ENCODE results near the gene LRRC15. TPM values are rescaled to one million over a fixed set of nuclear protein-coding genes. Genes with fewer than 3 reads are reported as not detected.

Gene LRRC15
- total and polyA plus RNA-seq, 2 experiments from 2014 or later = 0.05 to 0.14 TPM

- ATAC-seq (no peak), DNase-seq (ENCODE audit: low spot score) (no peak)
- Histone ChIP-seq H3K79me2 (replicated peaks; ENCODE audit: insufficient read depth) (no peaks in the 10 kb centered on the region), H3K4me3 (no peak overlapping the region), H2AFZ (peak overlapping the region; percentile 18; the same call in 1 of the 2 replicates), H3K4me1 (ENCODE audit: insufficient read depth) (peaks cover 47% of the 10 kb centered on the region), H3K27me3 (ENCODE audit: insufficient read depth) (peaks cover 9% of the 10 kb centered on the region; the same call in 1 of the 2 replicates), H3K4me2 (no peak overlapping the region), H3F3A (replicated peaks; ENCODE audit: low read depth) (peaks cover 6% of the 10 kb centered on the region; the same call in 1 of the 2 replicates), H3K9me2 (ENCODE audit: insufficient read depth) (no peaks in the 10 kb centered on the region), H4K20me1 (replicated peaks; ENCODE audit: insufficient read depth) (no peaks in the 10 kb centered on the region), H3K27ac (ENCODE audit: low read depth) (no peak overlapping the region), H3K36me3 (ENCODE audit: insufficient read depth) (no peaks in the 10 kb centered on the region)
- peaks cover 28% of the 10 kb centered on the region for H3K27me3 Mint-ChIP-seq (ENCODE audit: insufficient read depth, low read depth, poor library complexity)
- no peaks in the 10 kb centered on the region for H3K36me3 Mint-ChIP-seq (ENCODE audit: low read depth)
- no peak for TF ChIP-seq ZNF331 (CRISPR knock-in tag; IDR thresholded peaks at IDR 0.05; ENCODE audit: low read depth)
- no peak for TF ChIP-seq STAT1 (IDR thresholded peaks at IDR 0.05; ENCODE audit: unreplicated experiment)
- TF ChIP-seq REST (IDR thresholded peaks at IDR 0.05; ENCODE audit: unreplicated experiment) = no peak
- no peak for TF ChIP-seq EZH2 (IDR thresholded peaks at IDR 0.05; ENCODE audit: low read depth, unreplicated experiment)
- TF ChIP-seq ZNF114 (CRISPR knock-in tag; IDR thresholded peaks at IDR 0.05) = no peak
- no peak for TF ChIP-seq CTCF (conservative IDR thresholded peaks at IDR 0.05; ENCODE audit: low read depth in 2 of 2)
- no peak for TF ChIP-seq NANOG (IDR thresholded peaks at IDR 0.05; ENCODE audit: borderline replicate concordance)
- no peak for TF ChIP-seq EZH2phosphoT487 (IDR thresholded peaks at IDR 0.05; ENCODE audit: unreplicated experiment)
- no peak for TF ChIP-seq POLR2AphosphoS5 (IDR thresholded peaks at IDR 0.05; ENCODE audit: low read depth)
- no peak for TF ChIP-seq ZNF462 (CRISPR knock-in tag; IDR thresholded peaks at IDR 0.05)
- no peak for TF ChIP-seq JUNB (IDR thresholded peaks at IDR 0.05; ENCODE audit: unreplicated experiment)
- H3K4me1 Mint-ChIP-seq = peaks cover 53% of the 10 kb centered on the region
- no peak overlapping the region for H3K27ac Mint-ChIP-seq
- no peak overlapping the region for H3K4me3 Mint-ChIP-seq
- no peaks in the 10 kb centered on the region for H3K9me3 Mint-ChIP-seq
Observed at GRCh38 chr3:194310060-194310835, 59.3 kb downstream of the LRRC15 start.
